ENCODE results near the gene SHC3. TPM values are rescaled to one million over a fixed set of nuclear protein-coding genes. Genes with fewer than 3 reads are reported as not detected.

SHC3 gene
- total RNA-seq, 1 experiment from 2014 or later, result 0.27 TPM

GRCh38 chr9:89044881-89045280 lies 133.7 kb downstream of the SHC3 start:
- no peaks in the 10 kb centered on the region for H4K20me1 ChIP-seq (ENCODE audit: insufficient read depth)

More at GRCh38 chr9:89044881-89045280, 133.7 kb downstream of the SHC3 start:
- H3K4me3 ChIP-seq (replicated peaks in 1 of 2; ENCODE audit: low read depth in 1 of 2, low read length in 2 of 2), result no peak overlapping the region
- TF ChIP-seq RAD21 (IDR thresholded peaks at IDR 0.05; ENCODE audit: low read depth), result no peak
- TF ChIP-seq MAX (IDR thresholded peaks at IDR 0.05), result no peak
- TF ChIP-seq SP1 (IDR thresholded peaks at IDR 0.05; ENCODE audit: low read depth), result no peak
- no peak for TF ChIP-seq ZNF274 (IDR thresholded peaks at IDR 0.05; ENCODE audit: low read depth, low read length)
- no peak for TF ChIP-seq EZH2phosphoT487 (IDR thresholded peaks at IDR 0.05; ENCODE audit: borderline replicate concordance)
- no peak for TF ChIP-seq ZFX (IDR thresholded peaks at IDR 0.05)
- no peak for TF ChIP-seq CEBPB (IDR thresholded peaks at IDR 0.05; ENCODE audit: low read depth)
- TF ChIP-seq SIN3A (IDR thresholded peaks at IDR 0.05; ENCODE audit: low read depth), result no peak
- no peak for TF ChIP-seq TCF7L2 (IDR thresholded peaks at IDR 0.05; ENCODE audit: borderline replicate concordance, extremely low read depth, insufficient read depth, insufficient read length)
- no peak for TF ChIP-seq ZBTB33 (IDR thresholded peaks at IDR 0.05; ENCODE audit: extremely low read depth, insufficient replicate concordance, low read length)
- no peak for TF ChIP-seq CTCF (IDR thresholded peaks at IDR 0.05 in 2 of 3, conservative IDR thresholded peaks at IDR 0.05 in 1 of 3; ENCODE audit: borderline replicate concordance in 1 of 3, insufficient read depth in 1 of 3, low read depth in 2 of 3, low read length in 2 of 3)
- no peak for TF ChIP-seq POLR2AphosphoS5 (IDR thresholded peaks at IDR 0.05; ENCODE audit: low read depth, low read length)
- no peak for TF ChIP-seq ATF3 (IDR thresholded peaks at IDR 0.05)
- TF ChIP-seq FOSL1 (IDR thresholded peaks at IDR 0.05; ENCODE audit: low read depth), result no peak
- no peak for TF ChIP-seq EGR1 (IDR thresholded peaks at IDR 0.05; ENCODE audit: low read depth)
- no peak for TF ChIP-seq REST (IDR thresholded peaks at IDR 0.05; ENCODE audit: low read depth)
- no peak for TF ChIP-seq EZH2 (IDR thresholded peaks at IDR 0.05)
- TF ChIP-seq CBX3 (IDR thresholded peaks at IDR 0.05; ENCODE audit: low read depth), result no peak
- TF ChIP-seq JUND (IDR thresholded peaks at IDR 0.05), result no peak
- intact Hi-C loops (cut with micrococcal nuclease), result no loop called here
- H3K27me3 ChIP-seq (ENCODE audit: insufficient read depth, low read length), result no peaks in the 10 kb centered on the region; the same call in 1 of the 2 replicates
- H3K79me2 ChIP-seq (ENCODE audit: insufficient read depth, low read length), result no peaks in the 10 kb centered on the region
- H2AFZ ChIP-seq (ENCODE audit: low read depth, low read length, poor library complexity, severe bottlenecking), result no peak overlapping the region
- ChIA-PET CTCF (no interaction called here), RAD21 (ENCODE audit: low non-redundant PET in 1 of 2, low total read pairs in 2 of 2, uncharacterized antibody in 2 of 2, unreplicated experiment in 2 of 2) (no interaction called here), POLR2A (no interaction called here)
- DNase-seq (ENCODE audit: low read depth, low spot score) (no peak), ATAC-seq (no peak)
- no peaks in the 10 kb centered on the region for H3K9me3 ChIP-seq (ENCODE audit: control insufficient read depth in 1 of 2, insufficient read depth in 1 of 2, low read depth in 1 of 2, low read length in 2 of 2)
- H3K4me2 ChIP-seq (ENCODE audit: low read length), result no peak overlapping the region
- no TSS peak for BruUV-seq (replicated peaks)
- no peak overlapping the region for H3K27ac ChIP-seq (ENCODE audit: low read depth, low read length)
- no peak overlapping the region for H3K9ac ChIP-seq (ENCODE audit: low read length)
- H3K9me2 ChIP-seq (ENCODE audit: insufficient read depth), result no peaks in the 10 kb centered on the region
- no peaks in the 10 kb centered on the region for H3K36me3 ChIP-seq (ENCODE audit: control insufficient read depth in 1 of 2, insufficient read depth in 2 of 2, low read length in 2 of 2)
- no peaks in the 10 kb centered on the region for H3K4me1 ChIP-seq (ENCODE audit: control insufficient read depth in 1 of 2, insufficient read depth in 2 of 2, low read length in 2 of 2)

Measured in HCT116 (cell line).